Breast epithelium (tissue), 3 donors: ENCODE measurements around the gene KREMEN1.

ENCODE experiments used
- CTCF ChIP-seq, 3 donors: fragments of 450-650 bp; IDR thresholded peaks; one replicate each; pipeline ENCODE4 v1.5.1; 2016 to 2017; ENCODE audit warnings: antibody characterized with exemption in 3 of 3, mild to moderate bottlenecking in 3 of 3, moderate library complexity in 3 of 3
- POLR2AphosphoS5 ChIP-seq, 3 donors: sonication (generic); formaldehyde crosslinking; IDR thresholded peaks; one replicate each; pipeline ENCODE4 v1.6.1; 2017; ENCODE audit warnings: antibody characterized with exemption in 3 of 3

- TF ChIP-seq POLR2AphosphoS5 (IDR thresholded peaks at IDR 0.05) (no peak), CTCF (IDR thresholded peaks at IDR 0.05) (no peak)
These were observed 132.4 kb downstream of the KREMEN1 start for GRCh38 chr22:29205252-29205593.
